Karpas-422 (cell line): Measurements from ENCODE around the gene MATN1. TPM values are rescaled to one million over a fixed set of nuclear protein-coding genes. Genes with fewer than 3 reads are reported as not detected.

ENCODE experiments used
- DNase-seq: peaks from one replicate; pipeline ENCODE4 v3.0.0-alpha.2; 2015
- H2AFZ ChIP-seq: fragments of 200-600 bp; sonication (generic); 2 replicates; pipeline ENCODE4 v1.6.1; 2014; ENCODE audit warnings: antibody characterized with exemption, low read length, mixed read lengths
- H3K27ac ChIP-seq: fragments of 200-600 bp; sonication (generic); 2 replicates; pipeline ENCODE4 v1.5.1; 2014; ENCODE audit warnings: mild to moderate bottlenecking, low read length, moderate library complexity
- H3K27me3 ChIP-seq: fragments of 200-600 bp; sonication (generic); 2 replicates; pipeline ENCODE4 v1.6.1; 2014; ENCODE audit warnings: low read length, mixed read lengths
- H3K36me3 ChIP-seq: fragments of 200-600 bp; sonication (generic); 2 replicates; pipeline ENCODE4 v1.6.1; 2014; ENCODE audit warnings: low read length, mixed read lengths; ENCODE audit not compliant: insufficient read depth
- H3K4me1 ChIP-seq: fragments of 200-600 bp; sonication (generic); 2 replicates; pipeline ENCODE4 v1.6.1; 2014; ENCODE audit warnings: mild to moderate bottlenecking, low read length, mixed read lengths
- H3K4me2 ChIP-seq: fragments of 200-600 bp; sonication (generic); 2 replicates; pipeline ENCODE4 v1.6.1; 2014; ENCODE audit warnings: low read length, low read depth, mild to moderate bottlenecking; ENCODE audit not compliant: poor library complexity, severe bottlenecking
- H3K4me3 ChIP-seq: fragments of 200-600 bp; sonication (generic); 2 replicates; pipeline ENCODE4 v1.5.1; 2014; ENCODE audit warnings: mild to moderate bottlenecking, antibody characterized with exemption, low read length, mixed read lengths
- H3K79me2 ChIP-seq: fragments of 200-600 bp; sonication (generic); 2 replicates; pipeline ENCODE4 v1.6.1; 2014; ENCODE audit warnings: mild to moderate bottlenecking, low read length, mixed read lengths
- H3K9ac ChIP-seq: fragments of 200-600 bp; sonication (generic); 2 replicates; pipeline ENCODE4 v1.6.0; 2014; ENCODE audit warnings: low read length
- H3K9me2 ChIP-seq: fragments of 200-600 bp; sonication (generic), shearing (Covaris generic); replicated peaks from 2 replicates; pipeline ENCODE4 v1.6.0; 2014; ENCODE audit warnings: mild to moderate bottlenecking, low read length, moderate library complexity; ENCODE audit not compliant: insufficient read depth
- H3K9me3 ChIP-seq: fragments of 300-700, 200-600 bp; sonication (generic); 2 replicates; pipeline ENCODE4 v1.6.1; 2014; ENCODE audit warnings: low read length, mixed read lengths
- H4K20me1 ChIP-seq: fragments of 200-600 bp; sonication (generic); 2 replicates; pipeline ENCODE4 v1.6.1; 2014; ENCODE audit warnings: mild to moderate bottlenecking, antibody characterized with exemption, low read length, low read depth; ENCODE audit not compliant: insufficient read depth
- total RNA-seq: library from RNA; depleted of rRNA; stranded (reverse); fragments of >200 nt; shearing (Covaris generic); gene quantifications from 2 replicates; pipeline ENCODE4 v1.2.3, GENCODE V29; 2014; ENCODE audit warnings: low replicate concordance

MATN1 gene
- total RNA-seq, 1 experiment from 2014 or later, result 0.19 TPM

- Histone ChIP-seq H3K9me3 (no peaks in the 10 kb centered on the region), H3K79me2 (peaks cover 53% of the 10 kb centered on the region), H3K27ac (peak overlapping the region; percentile 99), H3K9me2 (no peaks in the 10 kb centered on the region), H4K20me1 (peaks cover 10% of the 10 kb centered on the region; the same call in 1 of the 2 replicates), H3K4me2 (peak overlapping the region; percentile 77), H3K4me1 (peaks cover 100% of the 10 kb centered on the region), H2AFZ (no peak overlapping the region), H3K4me3 (peak overlapping the region; percentile 56), H3K9ac (peak overlapping the region; percentile 73), H3K27me3 (no peaks in the 10 kb centered on the region), H3K36me3 (no peaks in the 10 kb centered on the region)
- DNase-seq, result peak; percentile 95
These were observed 26.6 kb upstream of the MATN1 start for GRCh38 chr1:30749691-30750583.

GRCh38 chr1:30748699-30749401 lies 25.5 kb upstream of the MATN1 start:
- H3K79me2 ChIP-seq, result peaks cover 64% of the 10 kb centered on the region
- H3K4me1 ChIP-seq, result peaks cover 100% of the 10 kb centered on the region
- H3K9me3 ChIP-seq, result no peaks in the 10 kb centered on the region
- peaks cover 19% of the 10 kb centered on the region for H4K20me1 ChIP-seq
- H3K4me2 ChIP-seq, result peak overlapping the region; percentile 77
- H3K9me2 ChIP-seq, result no peaks in the 10 kb centered on the region
- peak overlapping the region; percentile 56 for H3K4me3 ChIP-seq
- peak overlapping the region; percentile 99 for H3K27ac ChIP-seq
- H3K9ac ChIP-seq, result peak overlapping the region; percentile 73
- H2AFZ ChIP-seq, result no peak overlapping the region
- no peaks in the 10 kb centered on the region for H3K36me3 ChIP-seq
- peak; percentile 75 for DNase-seq
- no peaks in the 10 kb centered on the region for H3K27me3 ChIP-seq

- peaks cover 67% of the 10 kb centered on the region for H3K79me2 ChIP-seq
- H3K9me2 ChIP-seq, result no peaks in the 10 kb centered on the region
- peak overlapping the region; percentile 73 for H3K9ac ChIP-seq
- H3K27me3 ChIP-seq, result no peaks in the 10 kb centered on the region
- H3K27ac ChIP-seq, result peak overlapping the region; percentile 99
- peak; percentile 48 for DNase-seq
- no peaks in the 10 kb centered on the region for H3K9me3 ChIP-seq
- H3K4me3 ChIP-seq, result peak overlapping the region; percentile 56
- peaks cover 100% of the 10 kb centered on the region for H3K4me1 ChIP-seq
- H3K4me2 ChIP-seq, result peak overlapping the region; percentile 77
- no peaks in the 10 kb centered on the region for H3K36me3 ChIP-seq
- H4K20me1 ChIP-seq, result peaks cover 25% of the 10 kb centered on the region
- no peak overlapping the region for H2AFZ ChIP-seq
These were observed 24.8 kb upstream of the MATN1 start for GRCh38 chr1:30748098-30748698.

- Histone ChIP-seq H3K27ac (peak overlapping the region; percentile 99), H3K4me2 (peak overlapping the region; percentile 77), H3K4me1 (peaks cover 99% of the 10 kb centered on the region), H2AFZ (no peak overlapping the region), H3K9me3 (no peaks in the 10 kb centered on the region), H3K9me2 (no peaks in the 10 kb centered on the region), H3K36me3 (peaks cover 3% of the 10 kb centered on the region; the same call in 1 of the 2 replicates), H3K4me3 (peak overlapping the region; percentile 56; the same call in 1 of the 2 replicates), H3K27me3 (no peaks in the 10 kb centered on the region), H3K79me2 (peaks cover 68% of the 10 kb centered on the region), H3K9ac (peak overlapping the region; percentile 73), H4K20me1 (peaks cover 34% of the 10 kb centered on the region)
- DNase-seq, result no peak
These were observed 23.9 kb upstream of the MATN1 start for GRCh38 chr1:30747033-30748008.

GRCh38 chr1:30746212-30747032 lies 23.0 kb upstream of the MATN1 start:
- Histone ChIP-seq H3K9ac (peak overlapping the region; percentile 73), H3K79me2 (peaks cover 66% of the 10 kb centered on the region), H3K36me3 (peaks cover 6% of the 10 kb centered on the region; the same call in 1 of the 2 replicates)

GRCh38 chr1:30745834-30746208 lies 22.4 kb upstream of the MATN1 start:
- Histone ChIP-seq H3K9me3 (no peaks in the 10 kb centered on the region), H3K4me2 (peak overlapping the region; percentile 16), H3K4me3 (no peak overlapping the region), H3K36me3 (peaks cover 9% of the 10 kb centered on the region), H3K9ac (peak overlapping the region; percentile 73), H3K27ac (peak overlapping the region; percentile 99), H4K20me1 (peaks cover 42% of the 10 kb centered on the region), H3K9me2 (no peaks in the 10 kb centered on the region), H3K79me2 (peaks cover 66% of the 10 kb centered on the region), H3K27me3 (no peaks in the 10 kb centered on the region), H3K4me1 (peaks cover 96% of the 10 kb centered on the region), H2AFZ (no peak overlapping the region)
- DNase-seq, result no peak

More at GRCh38 chr1:30746212-30747032, 23.0 kb upstream of the MATN1 start:
- Histone ChIP-seq H3K27me3 (no peaks in the 10 kb centered on the region), H3K9me3 (no peaks in the 10 kb centered on the region), H3K4me2 (peak overlapping the region; percentile 77), H2AFZ (no peak overlapping the region), H3K4me1 (peaks cover 99% of the 10 kb centered on the region), H4K20me1 (peaks cover 41% of the 10 kb centered on the region), H3K4me3 (no peak overlapping the region), H3K27ac (peak overlapping the region; percentile 99), H3K9me2 (no peaks in the 10 kb centered on the region)
- DNase-seq, result no peak
